PFSK-1 (cell line): ENCODE data around the gene LRBA.

ENCODE experiments used
- FOXP2 ChIP-seq: optimal IDR thresholded peaks from 2 replicates; pipeline ENCODE3; 2011; ENCODE audit warnings: borderline replicate concordance, control low read depth, inconsistent platforms; ENCODE audit not compliant: insufficient read depth; ENCODE audit errors: extremely low read length, extremely low read depth
- POLR2AphosphoS5 ChIP-seq: IDR thresholded peaks from 2 replicates; pipeline ENCODE4 v1.6.1; 2012; ENCODE audit warnings: low read depth, mild to moderate bottlenecking, control low read depth, low read length, moderate library complexity
- REST ChIP-seq, 2 experiments: IDR thresholded peaks; 2 replicates each; pipeline versions ENCODE4 v1.6.1 to v1.8.0; 2011 to 2012; ENCODE audit warnings: low read depth in 2 of 2, low read length in 2 of 2, control low read depth in 1 of 2, inconsistent platforms in 1 of 2, mild to moderate bottlenecking in 1 of 2, moderate library complexity in 1 of 2; ENCODE audit not compliant: insufficient read depth in 1 of 2
- SIN3A ChIP-seq: IDR thresholded peaks from 2 replicates; pipeline ENCODE4 v1.6.1; 2012; ENCODE audit warnings: mild to moderate bottlenecking, low read length, moderate library complexity, borderline replicate concordance; ENCODE audit not compliant: insufficient read depth
- TAF1 ChIP-seq: IDR thresholded peaks from 2 replicates; pipeline ENCODE4 v1.6.1; 2012; ENCODE audit warnings: low read length, control low read depth, borderline replicate concordance; ENCODE audit not compliant: insufficient read depth

The LRBA gene

GRCh38 chr4:150251752-150252190 is 763.3 kb downstream of the LRBA start:
- TF ChIP-seq POLR2AphosphoS5 (no peak), REST (IDR thresholded peaks at IDR 0.05; ENCODE audit: insufficient read depth in 1 of 2, low read depth in 2 of 2, low read length in 2 of 2) (no peak), SIN3A (no peak), FOXP2 (no peak), TAF1 (no peak)

- TF ChIP-seq SIN3A (no peak), REST (IDR thresholded peaks at IDR 0.05; ENCODE audit: insufficient read depth in 1 of 2, low read depth in 2 of 2, low read length in 2 of 2) (no peak), POLR2AphosphoS5 (no peak), FOXP2 (no peak), TAF1 (no peak)
Measured at GRCh38 chr4:150250998-150251651, 764.0 kb downstream of the LRBA start.

GRCh38 chr4:150250293-150250997 is 764.6 kb downstream of the LRBA start:
- TF ChIP-seq FOXP2 = no peak
- no peak for TF ChIP-seq SIN3A
- TF ChIP-seq REST (IDR thresholded peaks at IDR 0.05; ENCODE audit: insufficient read depth in 1 of 2, low read depth in 2 of 2, low read length in 2 of 2) = no peak
- TF ChIP-seq TAF1 = no peak
- no peak for TF ChIP-seq POLR2AphosphoS5

- TF ChIP-seq SIN3A (no peak), TAF1 (no peak), REST (IDR thresholded peaks at IDR 0.05; ENCODE audit: insufficient read depth in 1 of 2, low read depth in 2 of 2, low read length in 2 of 2) (no peak), FOXP2 (no peak), POLR2AphosphoS5 (no peak)
Measured at GRCh38 chr4:150248181-150248580, 766.9 kb downstream of the LRBA start.
